Measurements from ENCODE around the gene TRAF1. TPM values are rescaled to one million over a fixed set of nuclear protein-coding genes. Genes with fewer than 3 reads are reported as not detected.

Gene TRAF1
- total RNA-seq, 1 experiment from 2014 or later: 18.8 TPM

DNA sequence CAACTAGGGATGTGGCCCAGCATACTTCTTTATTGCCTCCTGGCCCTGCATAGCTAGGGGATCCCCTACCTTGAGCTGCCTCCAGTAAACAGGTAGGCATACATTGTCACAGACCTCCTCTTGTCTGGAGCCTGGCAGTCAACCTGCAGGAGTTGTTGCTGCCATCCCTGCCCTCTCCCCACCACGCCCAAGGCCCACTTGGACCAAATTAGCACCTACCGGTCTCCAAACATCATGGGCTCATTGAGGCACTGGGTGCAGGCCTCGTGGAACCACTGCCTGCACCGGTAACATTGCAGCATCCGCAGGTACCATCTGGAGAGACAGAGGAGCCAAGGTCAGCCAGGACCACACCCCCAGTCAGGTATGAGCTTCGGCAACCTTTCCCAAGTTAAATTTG lies 59.9 kb downstream of the TRAF1 start:
- no peak overlapping the region for H2AFZ ChIP-seq (ENCODE audit: low read length)
- no peak overlapping the region for H3K4me3 ChIP-seq (ENCODE audit: low read length)
- H3K9me3 ChIP-seq (ENCODE audit: low read length): no peaks in the 10 kb centered on the region
- H3K9me2 ChIP-seq (replicated peaks; ENCODE audit: insufficient read depth, low read length): no peaks in the 10 kb centered on the region
- no peak overlapping the region for H3K9ac ChIP-seq (ENCODE audit: low read length)
- H3K27me3 ChIP-seq (ENCODE audit: low read length): no peaks in the 10 kb centered on the region
- no peaks in the 10 kb centered on the region for H4K20me1 ChIP-seq (ENCODE audit: insufficient read depth, low read depth, low read length)
- no peak for DNase-seq
- no peak overlapping the region for H3K4me2 ChIP-seq (ENCODE audit: low read depth, low read length, poor library complexity, severe bottlenecking)
- no peak overlapping the region for H3K27ac ChIP-seq (ENCODE audit: low read length)
- peaks cover 39% of the 10 kb centered on the region; the same call in 1 of the 2 replicates for H3K36me3 ChIP-seq (ENCODE audit: insufficient read depth, low read length)
- peaks cover 22% of the 10 kb centered on the region for H3K4me1 ChIP-seq (ENCODE audit: low read length)
- no peaks in the 10 kb centered on the region for H3K79me2 ChIP-seq (ENCODE audit: low read length)

- Histone ChIP-seq H2AFZ (ENCODE audit: low read length) (no peak overlapping the region), H3K27me3 (ENCODE audit: low read length) (no peaks in the 10 kb centered on the region), H3K36me3 (ENCODE audit: insufficient read depth, low read length) (peaks cover 41% of the 10 kb centered on the region), H3K79me2 (ENCODE audit: low read length) (no peaks in the 10 kb centered on the region), H3K9me2 (replicated peaks; ENCODE audit: insufficient read depth, low read length) (no peaks in the 10 kb centered on the region), H3K9me3 (ENCODE audit: low read length) (no peaks in the 10 kb centered on the region), H3K9ac (ENCODE audit: low read length) (no peak overlapping the region), H4K20me1 (ENCODE audit: insufficient read depth, low read depth, low read length) (no peaks in the 10 kb centered on the region), H3K27ac (ENCODE audit: low read length) (no peak overlapping the region), H3K4me3 (ENCODE audit: low read length) (no peak overlapping the region), H3K4me1 (ENCODE audit: low read length) (peaks cover 26% of the 10 kb centered on the region), H3K4me2 (ENCODE audit: low read depth, low read length, poor library complexity, severe bottlenecking) (no peak overlapping the region)
- no peak for DNase-seq
These were observed 60.8 kb downstream of the TRAF1 start for GRCh38 chr9:120865809-120866208.

- Histone ChIP-seq H3K4me3 (ENCODE audit: low read length) (no peak overlapping the region), H3K4me1 (ENCODE audit: low read length) (peaks cover 23% of the 10 kb centered on the region), H3K79me2 (ENCODE audit: low read length) (no peaks in the 10 kb centered on the region), H3K9ac (ENCODE audit: low read length) (no peak overlapping the region), H4K20me1 (ENCODE audit: insufficient read depth, low read depth, low read length) (no peaks in the 10 kb centered on the region), H3K27ac (ENCODE audit: low read length) (no peak overlapping the region), H3K9me3 (ENCODE audit: low read length) (no peaks in the 10 kb centered on the region), H3K27me3 (ENCODE audit: low read length) (no peaks in the 10 kb centered on the region), H3K9me2 (replicated peaks; ENCODE audit: insufficient read depth, low read length) (no peaks in the 10 kb centered on the region), H3K36me3 (ENCODE audit: insufficient read depth, low read length) (peaks cover 47% of the 10 kb centered on the region), H3K4me2 (ENCODE audit: low read depth, low read length, poor library complexity, severe bottlenecking) (no peak overlapping the region), H2AFZ (ENCODE audit: low read length) (no peak overlapping the region)
- DNase-seq: no peak
These were observed 61.4 kb downstream of the TRAF1 start for GRCh38 chr9:120865176-120865575.

DNA sequence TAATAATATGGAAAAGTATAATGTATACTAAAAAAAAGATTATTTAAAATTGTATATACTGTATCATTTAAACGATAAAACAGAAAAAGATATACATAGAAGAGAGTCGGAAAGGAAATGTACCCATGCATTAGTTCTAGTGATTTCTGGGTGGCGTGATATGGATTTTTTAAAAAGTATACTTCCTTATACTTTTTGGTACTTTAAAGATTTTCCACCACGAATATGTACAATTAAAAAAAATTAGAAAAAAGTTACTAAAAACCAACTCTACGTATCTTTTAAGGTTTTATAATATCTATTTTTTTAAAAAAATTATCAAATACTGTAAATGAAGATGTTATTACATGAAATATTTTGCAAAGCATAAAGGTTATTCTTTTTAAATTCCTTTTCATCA lies 61.9 kb downstream of the TRAF1 start:
- Histone ChIP-seq H3K9ac (ENCODE audit: low read length) (no peak overlapping the region), H3K27me3 (ENCODE audit: low read length) (no peaks in the 10 kb centered on the region), H3K36me3 (ENCODE audit: insufficient read depth, low read length) (peaks cover 51% of the 10 kb centered on the region), H3K4me1 (ENCODE audit: low read length) (peaks cover 19% of the 10 kb centered on the region), H3K9me3 (ENCODE audit: low read length) (no peaks in the 10 kb centered on the region), H3K4me3 (ENCODE audit: low read length) (no peak overlapping the region), H3K9me2 (replicated peaks; ENCODE audit: insufficient read depth, low read length) (no peaks in the 10 kb centered on the region), H4K20me1 (ENCODE audit: insufficient read depth, low read depth, low read length) (no peaks in the 10 kb centered on the region), H2AFZ (ENCODE audit: low read length) (no peak overlapping the region), H3K4me2 (ENCODE audit: low read depth, low read length, poor library complexity, severe bottlenecking) (no peak overlapping the region), H3K27ac (ENCODE audit: low read length) (no peak overlapping the region), H3K79me2 (ENCODE audit: low read length) (no peaks in the 10 kb centered on the region)
- no peak for DNase-seq

DNA sequence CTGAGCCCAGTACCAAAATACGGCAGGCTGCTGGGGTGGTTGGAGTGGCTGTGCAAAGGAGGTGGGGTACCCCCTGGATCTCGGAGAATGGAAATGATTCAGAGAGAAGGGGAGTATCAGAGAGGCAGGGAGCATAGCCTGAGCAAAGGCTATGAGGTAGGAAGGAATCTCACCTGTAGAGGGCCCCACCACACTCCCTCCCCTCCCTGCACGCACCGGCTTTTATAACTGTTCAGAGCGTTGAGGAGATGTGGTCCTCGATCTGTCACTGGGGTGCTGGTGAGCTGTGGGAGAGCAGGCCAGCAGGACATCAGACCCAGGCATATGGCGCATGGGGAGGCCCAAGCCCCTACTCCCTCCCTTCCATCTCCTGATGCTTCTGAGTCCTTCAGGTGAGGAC lies 62.8 kb downstream of the TRAF1 start:
- H3K79me2 ChIP-seq (ENCODE audit: low read length): no peaks in the 10 kb centered on the region
- H3K27ac ChIP-seq (ENCODE audit: low read length): no peak overlapping the region
- H2AFZ ChIP-seq (ENCODE audit: low read length): no peak overlapping the region
- no peak overlapping the region for H3K9ac ChIP-seq (ENCODE audit: low read length)
- no peaks in the 10 kb centered on the region for H3K9me2 ChIP-seq (replicated peaks; ENCODE audit: insufficient read depth, low read length)
- H3K9me3 ChIP-seq (ENCODE audit: low read length): no peaks in the 10 kb centered on the region
- H3K4me2 ChIP-seq (ENCODE audit: low read depth, low read length, poor library complexity, severe bottlenecking): no peak overlapping the region
- peaks cover 55% of the 10 kb centered on the region for H3K36me3 ChIP-seq (ENCODE audit: insufficient read depth, low read length)
- no peak for DNase-seq
- peaks cover 10% of the 10 kb centered on the region for H3K4me1 ChIP-seq (ENCODE audit: low read length)
- no peak overlapping the region for H3K4me3 ChIP-seq (ENCODE audit: low read length)
- no peaks in the 10 kb centered on the region for H3K27me3 ChIP-seq (ENCODE audit: low read length)
- no peaks in the 10 kb centered on the region for H4K20me1 ChIP-seq (ENCODE audit: insufficient read depth, low read depth, low read length)

- H3K4me3 ChIP-seq (ENCODE audit: low read length): no peak overlapping the region
- H3K27me3 ChIP-seq (ENCODE audit: low read length): no peaks in the 10 kb centered on the region
- H3K4me2 ChIP-seq (ENCODE audit: low read depth, low read length, poor library complexity, severe bottlenecking): no peak overlapping the region
- no peaks in the 10 kb centered on the region for H4K20me1 ChIP-seq (ENCODE audit: insufficient read depth, low read depth, low read length)
- no peaks in the 10 kb centered on the region for H3K79me2 ChIP-seq (ENCODE audit: low read length)
- H3K9me2 ChIP-seq (replicated peaks; ENCODE audit: insufficient read depth, low read length): no peaks in the 10 kb centered on the region
- no peaks in the 10 kb centered on the region for H3K9me3 ChIP-seq (ENCODE audit: low read length)
- H3K9ac ChIP-seq (ENCODE audit: low read length): no peak overlapping the region
- H3K27ac ChIP-seq (ENCODE audit: low read length): no peak overlapping the region
- no peak for DNase-seq
- H3K36me3 ChIP-seq (ENCODE audit: insufficient read depth, low read length): peaks cover 55% of the 10 kb centered on the region
- H2AFZ ChIP-seq (ENCODE audit: low read length): no peak overlapping the region
- H3K4me1 ChIP-seq (ENCODE audit: low read length): peaks cover 4% of the 10 kb centered on the region; the same call in 1 of the 2 replicates
These were observed 64.1 kb downstream of the TRAF1 start for GRCh38 chr9:120862452-120862851.

GRCh38 chr9:120861935-120862334 lies 64.7 kb downstream of the TRAF1 start:
- peaks cover 52% of the 10 kb centered on the region for H3K36me3 ChIP-seq (ENCODE audit: insufficient read depth, low read length)

GRCh38 chr9:120860083-120860482 lies 66.5 kb downstream of the TRAF1 start:
- no peak overlapping the region for H3K4me3 ChIP-seq (ENCODE audit: low read length)
- H2AFZ ChIP-seq (ENCODE audit: low read length): no peak overlapping the region
- H4K20me1 ChIP-seq (ENCODE audit: insufficient read depth, low read depth, low read length): no peaks in the 10 kb centered on the region
- H3K9ac ChIP-seq (ENCODE audit: low read length): no peak overlapping the region
- H3K79me2 ChIP-seq (ENCODE audit: low read length): no peaks in the 10 kb centered on the region
- H3K4me1 ChIP-seq (ENCODE audit: low read length): peaks cover 4% of the 10 kb centered on the region; the same call in 1 of the 2 replicates
- no peaks in the 10 kb centered on the region for H3K27me3 ChIP-seq (ENCODE audit: low read length)
- no peaks in the 10 kb centered on the region for H3K9me2 ChIP-seq (replicated peaks; ENCODE audit: insufficient read depth, low read length)
- no peak for DNase-seq
- H3K36me3 ChIP-seq (ENCODE audit: insufficient read depth, low read length): peaks cover 44% of the 10 kb centered on the region
- H3K27ac ChIP-seq (ENCODE audit: low read length): no peak overlapping the region
- H3K4me2 ChIP-seq (ENCODE audit: low read depth, low read length, poor library complexity, severe bottlenecking): no peak overlapping the region
- no peaks in the 10 kb centered on the region for H3K9me3 ChIP-seq (ENCODE audit: low read length)

More at GRCh38 chr9:120861935-120862334, 64.7 kb downstream of the TRAF1 start:
- Histone ChIP-seq H3K4me2 (ENCODE audit: low read depth, low read length, poor library complexity, severe bottlenecking) (no peak overlapping the region), H4K20me1 (ENCODE audit: insufficient read depth, low read depth, low read length) (no peaks in the 10 kb centered on the region), H3K4me3 (ENCODE audit: low read length) (no peak overlapping the region), H3K4me1 (ENCODE audit: low read length) (peaks cover 4% of the 10 kb centered on the region; the same call in 1 of the 2 replicates), H3K9me3 (ENCODE audit: low read length) (no peaks in the 10 kb centered on the region), H2AFZ (ENCODE audit: low read length) (no peak overlapping the region), H3K27me3 (ENCODE audit: low read length) (no peaks in the 10 kb centered on the region), H3K9ac (ENCODE audit: low read length) (no peak overlapping the region), H3K27ac (ENCODE audit: low read length) (no peak overlapping the region), H3K9me2 (replicated peaks; ENCODE audit: insufficient read depth, low read length) (no peaks in the 10 kb centered on the region), H3K79me2 (ENCODE audit: low read length) (no peaks in the 10 kb centered on the region)
- no peak for DNase-seq

GRCh38 chr9:120859361-120859760 lies 67.2 kb downstream of the TRAF1 start:
- Histone ChIP-seq H3K79me2 (ENCODE audit: low read length) (no peaks in the 10 kb centered on the region), H3K9me2 (replicated peaks; ENCODE audit: insufficient read depth, low read length) (no peaks in the 10 kb centered on the region), H3K27me3 (ENCODE audit: low read length) (no peaks in the 10 kb centered on the region), H2AFZ (ENCODE audit: low read length) (no peak overlapping the region), H4K20me1 (ENCODE audit: insufficient read depth, low read depth, low read length) (no peaks in the 10 kb centered on the region), H3K9me3 (ENCODE audit: low read length) (no peaks in the 10 kb centered on the region), H3K4me1 (ENCODE audit: low read length) (peaks cover 4% of the 10 kb centered on the region; the same call in 1 of the 2 replicates), H3K27ac (ENCODE audit: low read length) (no peak overlapping the region), H3K9ac (ENCODE audit: low read length) (no peak overlapping the region), H3K4me2 (ENCODE audit: low read depth, low read length, poor library complexity, severe bottlenecking) (no peak overlapping the region), H3K36me3 (ENCODE audit: insufficient read depth, low read length) (peaks cover 49% of the 10 kb centered on the region), H3K4me3 (ENCODE audit: low read length) (no peak overlapping the region)
- DNase-seq: no peak

All from Karpas-422 (cell line).